ENCODE results near the gene COL9A2. TPM values are rescaled to one million over a fixed set of nuclear protein-coding genes. Genes with fewer than 3 reads are reported as not detected.

Gene COL9A2
- total RNA-seq, 4 donors from 2014 or later = 0.07 to 8.9 TPM; not detected in 2

DNA sequence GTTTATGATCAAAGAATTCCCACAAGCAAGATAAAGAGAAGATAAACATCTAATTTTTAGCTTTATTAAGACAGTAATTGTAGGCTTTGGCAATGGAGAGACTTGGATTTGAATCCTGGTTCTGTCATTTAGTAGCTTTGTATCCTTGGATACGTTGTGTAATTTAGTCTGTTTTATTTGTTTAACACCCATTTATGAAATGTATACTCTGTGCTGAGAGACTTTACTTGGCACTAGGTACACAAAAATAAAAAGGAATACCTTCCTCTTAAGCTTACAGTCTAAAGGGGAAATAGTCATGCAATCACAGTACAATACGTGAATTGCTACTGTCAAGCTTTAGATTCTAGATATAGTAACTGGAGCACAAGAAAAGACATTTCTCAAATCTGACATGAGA is 35.2 kb downstream of the COL9A2 start:
- DNase-seq (no peak), ATAC-seq (no peak)
- Histone ChIP-seq H3K27me3 (no peaks in the 10 kb centered on the region), H3K4me1 (peaks cover 0 to 8% of the 10 kb centered on the region in 2 donors), H3K4me3 (no peak overlapping the region), H3K36me3 (peaks cover 0 to 28% of the 10 kb centered on the region in 2 donors), H3K27ac (peak overlapping the region in 1 of 4 donors; percentile 8), H3K9me3 (no peaks in the 10 kb centered on the region)
- intact Hi-C loops (cut with DNase I; ENCODE audit: low total_unique reads) (no loop called here), in situ Hi-C loops (cut with MboI; ENCODE audit: low sequenced_read_pairs in 4 of 4) (no loop called here)
- TF ChIP-seq, protein P1, sequence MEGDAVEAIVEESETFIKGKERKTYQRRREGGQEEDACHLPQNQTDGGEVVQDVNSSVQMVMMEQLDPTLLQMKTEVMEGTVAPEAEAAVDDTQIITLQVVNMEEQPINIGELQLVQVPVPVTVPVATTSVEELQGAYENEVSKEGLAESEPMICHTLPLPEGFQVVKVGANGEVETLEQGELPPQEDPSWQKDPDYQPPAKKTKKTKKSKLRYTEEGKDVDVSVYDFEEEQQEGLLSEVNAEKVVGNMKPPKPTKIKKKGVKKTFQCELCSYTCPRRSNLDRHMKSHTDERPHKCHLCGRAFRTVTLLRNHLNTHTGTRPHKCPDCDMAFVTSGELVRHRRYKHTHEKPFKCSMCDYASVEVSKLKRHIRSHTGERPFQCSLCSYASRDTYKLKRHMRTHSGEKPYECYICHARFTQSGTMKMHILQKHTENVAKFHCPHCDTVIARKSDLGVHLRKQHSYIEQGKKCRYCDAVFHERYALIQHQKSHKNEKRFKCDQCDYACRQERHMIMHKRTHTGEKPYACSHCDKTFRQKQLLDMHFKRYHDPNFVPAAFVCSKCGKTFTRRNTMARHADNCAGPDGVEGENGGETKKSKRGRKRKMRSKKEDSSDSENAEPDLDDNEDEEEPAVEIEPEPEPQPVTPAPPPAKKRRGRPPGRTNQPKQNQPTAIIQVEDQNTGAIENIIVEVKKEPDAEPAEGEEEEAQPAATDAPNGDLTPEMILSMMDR (IDR thresholded peaks at IDR 0.05 in 4 of 5, conservative IDR thresholded peaks at IDR 0.05 in 1 of 5) = no peak

DNA sequence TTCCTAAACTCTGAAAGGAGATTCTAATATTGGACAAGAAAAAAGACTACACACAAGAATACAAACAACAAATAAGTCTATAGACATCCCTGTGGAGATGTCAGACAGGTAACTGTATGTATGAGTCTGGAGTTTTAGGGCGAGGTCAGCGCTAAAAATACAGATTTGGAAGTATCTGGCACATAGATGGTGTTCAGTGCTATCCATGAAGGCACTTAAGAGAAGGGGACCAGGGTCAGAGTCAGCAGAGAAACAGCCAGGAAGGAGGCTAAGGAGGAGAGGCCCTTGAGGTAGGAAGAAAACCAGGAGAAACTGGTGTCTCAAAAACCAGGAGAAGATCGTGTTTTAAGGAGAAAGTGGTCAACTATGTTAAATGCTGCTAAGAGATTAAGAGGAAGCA is 41.0 kb downstream of the COL9A2 start:
- in situ Hi-C loops (cut with MboI; ENCODE audit: low sequenced_read_pairs in 4 of 4) (no loop called here), intact Hi-C loops (cut with DNase I; ENCODE audit: low total_unique reads) (no loop called here)
- no peak for TF ChIP-seq POLR2A (IDR thresholded peaks at IDR 0.05)
- TF ChIP-seq, protein P1 (IDR thresholded peaks at IDR 0.05 in 4 of 5, conservative IDR thresholded peaks at IDR 0.05 in 1 of 5) = no peak
- peak overlapping the region; percentile 36 to 75 (median 66) for H3K27ac ChIP-seq
- no peaks in the 10 kb centered on the region for H3K9me3 ChIP-seq
- peaks cover 0 to 14% of the 10 kb centered on the region in 2 donors for H3K4me1 ChIP-seq
- H3K36me3 ChIP-seq = peaks cover 0 to 47% of the 10 kb centered on the region in 2 donors
- H3K4me3 ChIP-seq = no peak overlapping the region
- DNase-seq = no peak
- no peak for ATAC-seq
- no peaks in the 10 kb centered on the region for H3K27me3 ChIP-seq

- no peak for ATAC-seq
- intact Hi-C loops (cut with DNase I; ENCODE audit: low total_unique reads) (no loop called here), in situ Hi-C loops (cut with MboI; ENCODE audit: low sequenced_read_pairs in 4 of 4) (no loop called here)
- no peaks in the 10 kb centered on the region for H3K9me3 ChIP-seq
- no peak overlapping the region for H3K4me3 ChIP-seq
- peak overlapping the region in 2 of 4 donors; percentile 29 for H3K27ac ChIP-seq
- H3K27me3 ChIP-seq = no peaks in the 10 kb centered on the region
- TF ChIP-seq, protein P1 (IDR thresholded peaks at IDR 0.05 in 4 of 5, conservative IDR thresholded peaks at IDR 0.05 in 1 of 5) = no peak
- no peak for TF ChIP-seq POLR2A (IDR thresholded peaks at IDR 0.05)
- H3K4me1 ChIP-seq = peaks cover 0 to 11% of the 10 kb centered on the region in 2 donors
- H3K36me3 ChIP-seq = peaks cover 0 to 54% of the 10 kb centered on the region in 2 donors
- DNase-seq = no peak
Observed at GRCh38 chr1:40274331-40274730, 42.8 kb downstream of the COL9A2 start.

DNA sequence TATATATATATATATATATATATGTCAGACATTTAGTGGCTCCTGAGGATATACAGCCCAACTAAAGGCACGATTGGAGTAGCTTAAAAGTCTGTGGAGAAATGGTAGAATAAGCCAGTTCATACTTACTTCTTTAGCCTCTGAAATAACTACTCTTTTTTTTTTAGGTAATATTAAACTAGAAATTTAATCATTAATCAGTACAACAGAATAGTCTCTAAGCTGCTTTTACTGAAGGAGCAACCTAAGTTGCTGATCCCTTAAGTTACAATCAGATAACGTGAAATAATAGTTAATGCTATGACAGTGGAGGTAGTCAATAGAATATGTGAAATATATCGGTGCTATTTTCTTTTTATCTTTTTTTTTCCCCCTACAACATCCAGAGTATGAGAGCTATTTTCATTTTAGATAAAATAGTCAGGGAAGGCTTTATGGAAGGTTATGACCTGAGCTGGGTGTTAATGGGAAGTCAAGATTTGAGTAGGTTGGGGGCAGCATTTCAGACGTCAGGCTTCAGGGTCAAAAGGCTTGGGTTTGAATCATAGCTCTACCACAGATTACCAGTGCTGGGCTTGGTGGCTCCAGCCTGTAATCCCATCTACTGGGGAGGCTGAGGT is 43.4 kb downstream of the COL9A2 start:
- Histone ChIP-seq H3K4me3 (no peak overlapping the region), H3K4me1 (peaks cover 0 to 11% of the 10 kb centered on the region in 2 donors), H3K27ac (peak overlapping the region in 2 of 4 donors; percentile 15 to 29), H3K27me3 (no peaks in the 10 kb centered on the region), H3K9me3 (no peaks in the 10 kb centered on the region), H3K36me3 (peaks cover 0 to 58% of the 10 kb centered on the region in 2 donors)
- intact Hi-C loops (cut with DNase I; ENCODE audit: low total_unique reads) (no loop called here), in situ Hi-C loops (cut with MboI; ENCODE audit: low sequenced_read_pairs in 4 of 4) (no loop called here)
- DNase-seq (no peak), ATAC-seq (no peak)
- TF ChIP-seq POLR2A (IDR thresholded peaks at IDR 0.05) = no peak
- TF ChIP-seq, protein P1 (IDR thresholded peaks at IDR 0.05 in 4 of 5, conservative IDR thresholded peaks at IDR 0.05 in 1 of 5) = no peak
